Uterus (tissue), 2 donors: ENCODE measurements around the gene HAUS8.

ENCODE experiments used
- CTCF ChIP-seq, 4 experiments: fragments of 200-600 bp in 2 of 4; fragments of 450-650 bp in 2 of 4; sonication (generic) in 2 of 4; IDR thresholded peaks; one replicate each; pipeline ENCODE4 v1.5.1; 2016 to 2019; ENCODE audit warnings: antibody characterized with exemption in 4 of 4, mild to moderate bottlenecking in 2 of 4, moderate library complexity in 1 of 4
- POLR2A ChIP-seq, 2 donors: fragments of 450-650 bp; IDR thresholded peaks; one replicate each; pipeline ENCODE4 v1.6.1; 2016; ENCODE audit warnings: antibody characterized with exemption in 2 of 2, mild to moderate bottlenecking in 1 of 2, moderate library complexity in 1 of 2

GRCh38 chr19:17061205-17061604 is 14.0 kb downstream of the HAUS8 start:
- TF ChIP-seq CTCF (IDR thresholded peaks at IDR 0.05) (no peak), POLR2A (IDR thresholded peaks at IDR 0.05) (no peak)
